HPDE6-E6E7 (cell line): ENCODE measurements around the gene ITIH4.

Source experiments
- DNase-seq: peaks from one replicate; pipeline ENCODE4 v3.0.0; 2011; ENCODE audit warnings: missing footprints; ENCODE audit errors: extremely low spot score

ITIH4 gene

DNA sequence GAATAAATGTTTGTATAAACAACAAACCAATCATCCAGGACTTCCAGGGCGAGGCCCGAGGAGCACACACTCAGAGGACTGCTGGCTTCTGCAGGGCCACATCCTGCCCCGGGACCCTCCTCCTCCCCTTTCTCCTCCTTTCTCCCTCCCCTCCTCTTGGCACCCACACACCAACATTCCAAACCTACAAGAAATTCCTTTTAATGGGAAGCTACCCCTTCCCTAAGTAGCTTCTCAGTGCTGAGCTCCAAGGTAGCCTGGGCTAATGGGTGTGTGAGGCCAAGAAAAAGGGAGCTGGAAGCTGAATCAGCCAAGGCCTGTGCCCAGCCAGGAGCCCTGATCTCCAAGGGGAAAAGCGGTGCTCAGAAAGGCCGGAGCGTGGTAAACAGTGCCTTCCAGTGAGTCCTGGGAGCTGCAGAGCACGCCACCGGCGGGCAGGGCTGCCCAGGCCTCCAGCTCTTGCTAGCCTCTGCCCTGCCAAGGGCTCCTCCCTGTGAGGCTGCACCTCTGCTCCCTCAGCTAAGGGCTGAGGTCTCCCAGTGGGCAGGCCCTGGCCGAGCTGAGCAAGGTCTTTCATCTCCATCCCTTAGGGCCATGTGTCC lies 32.0 kb downstream of the ITIH4 start:
- DNase-seq, result no peak

DNA sequence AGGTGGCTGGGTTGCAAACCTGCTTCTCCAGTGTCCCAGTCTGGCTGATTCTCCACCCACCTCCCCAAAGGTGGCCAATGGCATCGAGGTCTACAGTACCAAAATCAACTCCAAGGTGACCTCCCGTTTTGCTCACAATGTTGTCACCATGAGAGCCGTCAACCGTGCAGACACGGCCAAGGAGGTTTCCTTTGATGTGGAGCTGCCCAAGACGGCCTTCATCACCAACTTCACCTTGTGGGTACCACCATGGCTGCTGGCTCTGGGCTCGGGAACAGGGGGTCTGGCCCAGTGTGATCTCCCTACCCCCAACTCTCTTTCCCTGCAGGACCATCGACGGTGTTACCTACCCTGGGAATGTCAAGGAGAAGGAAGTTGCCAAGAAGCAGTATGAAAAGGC lies 34.1 kb downstream of the ITIH4 start:
- no peak for DNase-seq

DNA sequence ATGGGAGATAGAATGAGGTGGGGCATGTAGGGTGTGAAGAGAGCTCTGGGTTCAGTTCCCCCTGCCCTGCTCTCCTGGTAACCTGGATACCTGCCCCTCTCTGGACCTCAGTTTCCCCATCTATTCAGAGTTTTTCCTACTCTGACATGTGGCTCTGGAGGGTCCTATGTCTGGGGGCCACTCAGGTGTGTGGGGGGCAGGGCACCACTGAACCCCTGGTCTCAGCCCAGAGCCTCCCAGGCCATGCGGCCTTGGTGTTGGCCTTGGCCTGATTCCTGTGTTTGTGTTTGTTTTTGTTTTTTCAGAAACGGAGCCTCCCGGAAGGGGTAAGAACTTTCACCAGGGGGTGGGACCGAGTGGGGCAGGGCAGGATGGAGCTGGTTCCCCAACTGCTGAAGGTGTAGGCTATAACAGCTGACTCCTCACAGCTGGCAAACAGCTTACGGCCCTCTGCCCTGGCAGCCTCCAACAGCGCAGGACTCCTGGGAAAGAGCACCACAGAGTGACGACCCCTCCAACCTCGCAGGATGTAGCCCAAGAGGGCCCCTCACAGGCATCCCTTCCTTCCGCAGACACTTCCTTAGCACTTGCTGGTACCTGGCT lies 35.1 kb downstream of the ITIH4 start:
- no peak for DNase-seq

DNA sequence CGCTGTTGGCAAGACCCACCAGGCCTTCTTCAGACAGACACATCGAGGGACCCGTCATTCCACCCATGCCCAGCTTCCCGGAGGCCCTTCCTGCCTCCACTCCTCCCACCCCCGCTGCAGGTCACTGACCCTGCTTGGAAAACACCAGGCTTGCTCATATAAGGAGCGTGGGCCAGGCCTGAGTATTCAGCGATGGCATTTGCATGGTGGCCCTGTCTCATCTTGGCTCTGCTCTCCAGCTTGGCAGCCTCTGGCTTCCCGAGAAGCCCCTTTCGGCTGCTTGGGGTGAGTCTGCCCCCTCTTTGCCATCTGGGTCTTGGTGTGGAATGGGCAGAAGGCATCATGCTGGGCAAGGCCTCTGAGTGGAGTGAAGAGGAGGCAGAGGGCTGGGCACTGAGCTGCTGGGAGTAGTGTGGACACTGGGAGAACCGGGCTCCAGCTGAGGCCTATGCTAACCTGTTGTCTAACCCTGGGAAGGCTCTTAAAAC lies 35.8 kb downstream of the ITIH4 start, which contains the start of gene ITIH3:
Gene ITIH3 (plus strand): TSS at position 185 of the 488 bp plus-strand sequence. CDS start 8 bp downstream, at position 193.
- no peak for DNase-seq

DNA sequence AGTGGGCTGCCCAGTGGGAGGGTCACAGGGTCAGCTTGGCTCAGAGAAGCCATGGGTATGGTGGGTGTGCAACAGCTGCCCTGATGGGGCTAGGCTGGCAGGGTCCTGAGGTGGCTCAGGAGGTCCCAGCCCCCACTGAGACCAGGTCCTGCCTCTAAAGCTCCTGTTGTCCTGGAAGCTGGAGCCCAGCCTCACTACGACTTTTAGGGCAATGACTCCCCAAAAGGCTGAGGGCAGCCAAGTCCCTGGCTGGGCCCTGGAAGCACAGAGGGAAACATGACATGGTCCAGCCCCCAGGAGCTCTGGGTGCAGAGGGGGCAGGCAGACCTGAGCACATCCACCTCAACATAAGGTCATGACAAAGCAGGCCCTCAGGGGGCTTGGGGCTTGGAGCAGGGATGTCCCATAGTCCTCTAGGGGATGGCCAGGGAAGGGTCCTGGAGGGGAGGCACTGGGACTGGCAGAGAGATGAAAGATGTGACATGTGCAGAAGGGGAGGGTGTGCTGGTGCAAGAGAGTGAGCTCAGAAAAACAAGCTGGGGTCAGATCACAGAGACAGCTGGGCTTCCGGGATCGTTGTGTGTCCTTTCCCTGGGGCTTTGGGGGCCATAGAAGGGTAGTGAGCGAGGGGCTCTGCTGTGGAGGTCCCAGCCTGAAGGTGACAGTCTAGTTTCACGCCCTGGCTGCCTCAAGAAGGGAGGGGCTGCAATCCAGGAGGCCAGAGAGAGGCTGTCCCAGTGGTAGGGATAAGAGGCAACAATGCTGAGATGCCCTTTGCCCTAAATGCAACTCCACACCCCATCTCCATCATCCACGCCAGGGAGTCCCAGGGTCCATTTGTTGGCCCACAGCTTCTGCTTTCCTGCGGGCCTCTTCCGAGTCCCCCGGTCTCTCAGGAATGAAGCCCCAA lies 36.5 kb downstream of the ITIH4 start:
- DNase-seq, result no peak

DNA sequence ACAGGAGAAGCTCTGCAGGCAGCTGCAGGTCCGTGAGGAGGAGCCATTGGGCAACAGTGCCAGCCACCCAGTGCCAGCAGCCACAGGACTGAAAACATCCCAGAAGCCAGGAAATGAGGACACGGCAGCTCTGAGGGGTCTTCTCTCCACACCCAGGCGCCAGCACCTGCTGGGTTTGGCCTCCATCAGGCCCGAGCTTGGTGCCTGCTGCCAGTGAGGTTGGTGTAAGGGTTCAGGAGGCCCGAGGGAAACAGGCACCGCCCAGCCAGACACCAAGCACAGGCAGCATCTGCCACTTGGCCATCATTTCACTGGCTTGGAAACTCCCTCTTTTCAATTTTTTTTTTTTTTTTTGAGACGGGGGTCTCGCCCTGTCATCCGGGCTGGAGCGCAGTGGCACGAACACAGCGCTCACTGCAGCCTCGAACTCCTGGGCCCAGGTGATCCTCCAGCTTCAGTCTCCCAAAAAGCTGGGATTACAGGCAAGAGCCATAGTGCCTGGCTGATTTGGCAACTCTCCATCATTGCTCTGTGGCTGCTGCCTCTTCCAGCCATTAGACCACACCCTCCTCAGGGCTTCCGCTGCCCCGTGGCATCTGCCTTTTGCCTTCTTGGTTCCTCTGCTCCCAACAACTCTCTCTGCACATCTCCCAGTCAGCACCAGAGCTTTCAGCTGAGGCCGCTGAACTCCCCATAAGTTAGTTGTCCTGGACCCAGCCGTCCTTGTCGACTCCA lies 37.3 kb downstream of the ITIH4 start:
- DNase-seq, result no peak

DNA sequence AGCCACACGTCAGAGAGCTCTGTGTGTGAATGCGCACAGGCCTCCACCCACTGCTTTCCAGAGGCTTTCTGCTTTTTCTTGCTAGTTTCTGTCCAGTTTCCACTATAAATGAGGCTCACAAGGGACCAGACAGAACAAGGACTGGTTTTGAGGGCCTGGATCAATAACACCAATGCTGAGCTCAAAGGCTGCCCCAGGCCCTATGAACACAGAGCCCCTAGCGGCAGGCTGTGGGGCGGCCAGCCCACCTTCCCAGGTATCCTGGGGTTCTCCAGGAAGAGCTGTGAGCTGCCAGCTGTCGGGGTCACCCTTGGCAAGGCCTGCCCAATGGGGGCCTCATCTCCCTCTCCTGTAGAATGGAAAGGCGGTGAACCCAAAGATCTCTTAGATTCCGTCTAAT lies 38.1 kb downstream of the ITIH4 start:
- DNase-seq, result no peak

DNA sequence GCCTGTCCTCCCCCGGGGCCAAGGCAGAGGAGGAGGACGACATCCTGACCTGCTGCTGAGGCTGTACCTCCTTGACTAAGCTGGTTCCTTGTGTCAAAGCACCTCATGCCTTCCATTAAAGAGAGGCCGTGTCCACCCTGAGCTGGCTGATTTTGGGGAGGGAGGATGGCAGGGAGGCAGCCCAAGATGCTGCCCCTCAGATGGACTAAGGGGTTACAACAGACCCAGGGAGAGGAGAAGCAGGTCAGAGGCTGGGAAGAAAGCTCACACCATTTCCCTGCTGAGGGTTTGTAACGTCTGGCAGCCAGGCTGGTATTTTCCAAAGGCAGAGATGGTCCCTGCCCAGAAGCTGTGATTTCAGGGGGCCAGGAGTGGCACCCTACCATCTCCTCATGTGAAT lies 38.5 kb downstream of the ITIH4 start:
- no peak for DNase-seq

DNA sequence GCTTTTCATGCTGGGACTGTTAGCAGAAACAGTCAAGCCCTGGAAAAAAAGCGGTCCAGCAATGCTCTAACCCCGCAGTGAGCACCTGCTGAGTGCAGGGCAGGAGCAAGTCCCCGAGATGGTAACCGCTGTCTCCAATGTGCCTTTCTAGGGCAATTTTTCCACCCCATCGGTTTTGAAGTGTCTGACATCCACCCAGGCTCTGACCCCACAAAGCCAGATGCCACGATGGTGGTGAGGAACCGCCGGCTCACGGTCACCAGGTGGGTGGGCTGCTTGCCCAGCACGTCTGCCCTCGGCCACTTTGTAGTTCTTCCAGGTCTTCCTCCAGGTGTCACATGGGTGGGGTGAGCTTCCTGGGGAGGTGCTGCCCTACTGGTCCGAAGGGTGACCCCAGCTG lies 39.1 kb downstream of the ITIH4 start:
- no peak for DNase-seq

DNA sequence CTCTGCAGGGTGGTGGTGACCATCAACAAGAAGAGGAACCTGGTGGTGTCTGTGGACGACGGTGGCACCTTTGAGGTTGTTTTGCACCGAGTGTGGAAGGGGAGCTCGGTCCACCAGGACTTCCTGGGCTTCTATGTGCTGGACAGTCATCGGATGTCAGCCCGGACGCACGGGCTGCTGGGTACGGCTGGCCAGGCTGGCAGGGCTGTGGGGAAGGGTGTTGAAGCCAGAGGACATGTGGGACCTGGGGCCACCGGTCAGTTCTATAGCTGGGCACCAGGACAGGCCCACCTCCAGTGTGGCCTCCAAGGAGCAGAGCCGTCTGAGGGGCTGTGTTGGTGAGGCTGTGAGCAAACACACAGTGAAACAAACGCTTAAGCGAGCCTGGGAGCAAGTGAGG lies 39.7 kb downstream of the ITIH4 start:
- DNase-seq, result no peak

DNA sequence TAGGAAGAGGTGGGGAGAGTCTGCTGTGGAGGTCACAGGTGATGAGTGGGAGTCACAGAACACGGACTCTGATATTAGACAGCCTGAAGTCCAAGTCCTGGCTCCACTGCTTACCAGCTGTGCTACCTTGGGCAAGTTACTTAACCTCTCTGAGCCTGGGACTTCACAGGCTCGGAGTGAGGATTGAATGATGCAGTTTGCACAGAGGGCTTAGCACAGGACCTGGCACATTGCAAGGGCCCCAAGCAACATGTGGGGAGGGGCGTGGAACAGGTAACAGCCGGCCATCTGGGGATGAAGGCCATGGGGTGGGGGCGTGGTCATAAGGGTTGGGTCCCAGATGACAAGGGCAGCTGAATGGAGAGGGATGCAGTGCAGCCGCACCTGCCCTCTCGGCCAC lies 40.1 kb downstream of the ITIH4 start:
- DNase-seq, result no peak

DNA sequence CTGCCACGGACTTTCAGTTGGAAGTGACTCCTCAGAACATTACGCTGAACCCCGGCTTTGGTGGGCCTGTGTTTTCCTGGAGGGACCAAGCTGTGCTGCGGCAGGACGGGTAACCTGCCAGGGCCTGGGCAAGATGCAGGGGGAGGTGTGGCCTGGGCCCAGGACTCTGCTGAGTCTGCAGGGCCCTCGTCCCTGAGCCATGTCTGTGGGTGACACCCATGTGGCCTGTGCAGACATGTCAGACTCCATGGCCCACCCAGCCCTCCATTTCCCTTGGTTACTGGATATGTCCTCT lies 40.8 kb downstream of the ITIH4 start:
- DNase-seq, result no peak

DNA sequence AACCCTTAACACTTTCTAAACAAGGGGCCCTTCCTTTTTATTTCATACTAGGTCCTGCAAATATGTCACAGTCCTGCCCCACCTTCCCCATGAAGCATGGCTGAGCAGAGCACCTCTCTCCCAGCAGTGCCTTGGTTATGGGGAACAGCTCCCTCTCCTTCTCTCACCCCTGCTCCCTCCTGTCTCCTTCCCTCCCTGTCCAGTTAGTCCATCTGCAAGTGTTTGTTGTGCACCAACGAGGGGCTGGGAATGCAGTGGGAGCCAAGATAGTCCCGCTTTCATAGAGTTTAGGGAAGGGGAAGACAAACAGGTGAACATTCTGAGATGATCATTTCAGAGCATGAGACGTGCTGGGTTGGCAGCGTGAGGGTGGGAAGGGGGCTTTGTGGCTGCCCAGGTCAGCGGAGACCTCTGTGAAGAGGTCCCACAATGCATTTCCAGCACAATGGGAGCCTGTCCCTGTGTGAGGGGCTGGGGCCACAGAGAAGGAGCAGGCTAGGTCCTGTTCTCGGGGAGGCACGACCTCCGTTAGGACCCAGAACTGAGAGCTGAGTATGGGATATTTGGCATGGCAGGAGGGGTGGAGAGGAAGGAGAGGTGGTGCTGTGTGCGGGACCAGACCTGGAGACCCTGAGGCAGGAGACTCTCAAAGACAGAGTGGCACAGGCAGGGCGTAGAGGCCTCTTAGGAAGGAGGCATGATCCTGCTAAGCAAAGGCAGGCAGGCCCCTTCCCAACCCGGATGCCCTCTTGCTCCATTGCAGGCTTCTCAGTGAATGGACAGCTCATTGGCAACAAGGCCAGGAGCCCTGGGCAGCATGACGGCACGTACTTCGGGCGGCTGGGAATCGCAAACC lies 41.4 kb downstream of the ITIH4 start:
- no peak for DNase-seq

DNA sequence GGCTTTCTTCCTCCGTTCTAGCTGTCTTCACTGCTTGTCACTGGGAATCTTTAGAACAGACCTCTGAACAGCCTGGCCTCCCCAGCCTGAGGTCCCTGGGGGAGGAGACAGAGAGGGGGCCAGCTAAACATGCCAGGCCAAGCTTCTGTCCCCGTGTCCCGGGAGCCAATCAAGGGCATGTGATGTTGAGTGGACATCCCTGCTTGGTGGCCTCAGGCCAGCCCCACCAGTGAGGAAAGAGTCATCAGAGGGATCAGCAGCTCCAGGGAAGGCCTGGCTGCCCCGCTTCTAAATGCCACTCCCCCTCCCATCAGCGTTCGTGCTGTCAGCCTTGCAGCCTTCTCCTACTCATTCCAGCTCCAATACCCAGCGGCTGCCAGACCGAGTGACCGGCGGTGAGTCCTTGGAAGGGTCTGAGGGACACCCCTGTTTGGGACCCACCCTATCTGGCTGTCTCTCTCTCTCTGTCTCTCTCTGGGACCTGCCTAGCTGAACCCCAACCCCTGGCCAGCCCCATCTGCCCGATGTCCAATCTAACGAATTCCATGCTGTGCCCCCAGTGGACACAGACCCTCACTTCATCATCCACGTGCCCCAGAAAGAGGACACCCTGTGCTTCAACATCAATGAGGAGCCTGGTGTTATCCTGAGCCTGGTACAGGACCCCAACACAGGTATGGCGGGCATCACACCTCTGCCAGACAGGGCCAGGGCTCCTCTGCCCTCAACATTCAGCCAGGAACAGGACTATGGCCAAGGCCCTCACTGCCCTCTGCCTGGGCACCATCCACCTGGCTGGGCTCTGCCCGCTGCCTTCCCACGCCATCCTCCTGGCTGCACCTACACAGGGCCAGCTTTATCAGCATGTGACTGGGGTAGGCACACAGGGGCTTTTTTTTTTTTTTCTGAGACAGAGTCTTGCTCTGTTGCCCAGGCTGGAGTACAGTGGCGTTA lies 42.5 kb downstream of the ITIH4 start:
- no peak for DNase-seq

DNA sequence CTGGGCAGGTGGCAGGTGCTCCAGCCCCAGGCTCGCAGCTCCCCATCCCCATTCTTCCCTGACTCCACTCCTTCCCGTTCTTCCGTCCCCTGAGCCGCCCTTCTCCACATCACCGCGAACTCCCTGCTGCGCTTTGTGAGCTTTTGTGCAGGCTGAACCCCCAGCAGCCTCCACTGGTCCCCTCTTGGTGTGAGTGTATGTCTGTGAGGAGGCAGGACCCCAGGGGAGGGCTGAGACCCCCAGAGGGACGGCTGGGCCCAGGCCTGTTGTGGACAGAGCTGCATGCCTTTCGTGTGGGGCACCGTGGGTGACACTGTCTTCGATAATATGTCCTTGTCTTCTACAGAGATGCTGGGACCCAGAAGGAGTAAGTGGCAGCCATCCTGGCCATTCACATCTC lies 43.2 kb downstream of the ITIH4 start:
- no peak for DNase-seq

DNA sequence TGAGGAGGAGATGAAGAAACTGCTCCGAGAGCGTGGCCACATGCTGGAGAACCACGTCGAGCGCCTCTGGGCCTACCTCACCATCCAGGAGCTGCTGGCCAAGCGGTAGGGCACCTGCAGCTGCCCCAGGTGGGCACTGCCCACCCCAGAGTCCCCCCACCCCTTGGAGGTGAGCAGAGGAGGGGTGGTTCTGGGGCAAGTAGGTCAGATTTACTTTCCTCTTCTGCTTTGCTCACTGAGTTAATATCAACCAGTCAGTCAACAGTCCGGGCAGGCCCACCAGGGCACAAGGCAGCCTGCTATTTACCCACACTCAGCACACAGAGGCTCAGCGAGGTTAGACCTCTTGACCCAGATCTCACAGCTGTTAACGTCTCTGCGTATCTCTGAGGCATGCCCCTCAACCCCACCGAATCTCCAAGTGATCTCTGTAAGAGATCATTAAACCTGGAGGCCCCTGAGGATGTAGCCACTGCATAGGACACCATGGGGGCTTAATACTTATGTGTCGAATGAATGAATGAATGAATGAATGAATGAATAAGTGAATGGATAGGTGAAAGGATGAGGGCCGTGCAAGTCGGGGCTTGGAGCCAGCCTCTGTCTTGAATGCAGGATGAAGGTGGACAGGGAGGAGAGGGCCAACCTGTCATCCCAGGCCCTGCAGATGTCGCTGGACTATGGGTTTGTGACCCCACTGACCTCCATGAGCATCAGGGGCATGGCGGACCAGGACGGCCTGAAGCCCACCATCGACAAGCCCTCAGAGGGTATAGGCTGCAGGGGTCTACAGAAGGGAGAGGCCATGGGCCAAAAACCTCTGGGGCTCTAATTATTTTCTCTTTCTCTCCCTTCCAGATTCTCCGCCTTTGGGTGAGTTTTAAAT lies 43.9 kb downstream of the ITIH4 start:
- no peak for DNase-seq

DNA sequence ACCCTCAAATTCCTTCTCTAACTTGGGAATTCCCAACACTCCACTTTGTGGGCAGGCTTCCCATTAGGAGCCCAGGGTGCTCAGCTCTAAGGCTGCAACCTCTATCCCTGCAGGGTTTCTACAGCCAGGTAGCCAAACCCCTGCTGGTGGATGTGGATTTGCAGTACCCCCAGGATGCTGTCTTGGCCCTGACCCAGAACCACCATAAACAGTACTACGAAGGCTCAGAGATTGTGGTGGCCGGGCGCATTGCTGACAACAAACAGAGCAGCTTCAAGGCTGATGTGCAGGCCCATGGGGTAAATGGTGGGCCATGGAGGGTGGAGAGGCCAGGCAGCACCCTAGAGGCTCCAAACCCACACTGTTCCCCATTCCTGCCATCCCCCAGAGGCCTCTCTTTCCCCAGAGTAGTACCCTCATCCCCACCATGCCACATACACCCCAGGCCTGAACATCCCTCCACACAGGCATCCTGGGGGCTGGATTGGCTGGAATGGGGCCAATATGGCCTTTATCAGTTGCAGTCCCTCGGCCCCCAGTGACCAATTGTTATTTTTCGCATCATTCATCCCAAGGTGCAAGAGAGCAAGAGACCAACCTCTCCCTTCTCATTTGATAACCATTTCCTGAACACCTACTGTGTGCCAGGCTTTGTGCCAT lies 45.4 kb downstream of the ITIH4 start:
- DNase-seq, result no peak

DNA sequence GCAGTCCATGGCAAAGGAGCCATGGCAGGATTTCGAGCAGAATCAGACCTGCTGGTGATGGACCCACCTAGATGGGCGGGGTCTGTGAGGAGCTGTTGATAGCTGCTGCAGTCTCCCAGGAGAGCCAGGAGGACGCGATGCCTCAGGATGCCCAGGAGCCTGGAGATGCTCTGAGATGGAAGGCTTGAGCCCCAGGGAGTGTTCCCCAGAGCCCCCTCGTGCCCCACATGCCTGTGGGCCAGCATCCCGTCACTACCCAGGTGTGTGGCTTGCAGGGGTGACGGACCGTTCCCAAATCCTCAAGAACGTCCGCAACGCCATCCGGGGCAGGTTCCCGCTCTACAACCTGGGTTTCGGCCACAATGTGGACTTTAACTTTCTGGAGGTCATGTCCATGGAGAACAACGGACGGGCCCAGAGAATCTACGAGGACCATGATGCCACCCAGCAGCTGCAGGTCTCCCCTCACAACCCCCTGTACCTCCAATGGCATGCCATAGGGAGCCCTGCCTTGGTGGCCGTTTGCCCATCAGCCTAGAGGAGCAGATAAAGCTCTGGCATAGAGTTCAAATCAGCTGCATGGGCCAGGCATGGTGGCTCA lies 46.4 kb downstream of the ITIH4 start:
- DNase-seq, result no peak
